IMR-90 (cell line): Measurements from ENCODE around the gene POLRMT.

Experiments
- BHLHE40 ChIP-seq: fragments of 150-350 bp; IDR thresholded peaks from 2 replicates; pipeline ENCODE4 v1.6.1; 2016; ENCODE audit warnings: mild to moderate bottlenecking, low read depth, low read length
- CEBPB ChIP-seq: IDR thresholded peaks from 2 replicates; pipeline ENCODE4 v1.6.1; 2012; ENCODE audit warnings: low read depth, low read length, improper control_type of control experiment
- CHD1 ChIP-seq: IDR thresholded peaks from 2 replicates; pipeline ENCODE4 v1.6.1; 2012; ENCODE audit warnings: low read depth, low read length, improper control_type of control experiment
- FOS ChIP-seq: fragments of 150-350 bp; IDR thresholded peaks from 2 replicates; pipeline ENCODE4 v1.6.1; 2016; ENCODE audit warnings: low read depth, low read length
- MAFK ChIP-seq: IDR thresholded peaks from 2 replicates; pipeline ENCODE4 v1.6.1; 2012; ENCODE audit warnings: low read depth, low read length, improper control_type of control experiment
- MAZ ChIP-seq: IDR thresholded peaks from 2 replicates; pipeline ENCODE4 v1.6.1; 2012; ENCODE audit warnings: low read depth, mild to moderate bottlenecking, low read length, improper control_type of control experiment, moderate library complexity, borderline replicate concordance
- MXI1 ChIP-seq: IDR thresholded peaks from 2 replicates; pipeline ENCODE4 v1.6.1; 2012; ENCODE audit warnings: low read depth, mild to moderate bottlenecking, low read length, moderate library complexity, borderline replicate concordance
- POLR2A ChIP-seq: IDR thresholded peaks from 2 replicates; pipeline ENCODE4 v1.6.1; 2012; ENCODE audit warnings: mild to moderate bottlenecking, low read depth, low read length
- RCOR1 ChIP-seq: IDR thresholded peaks from 2 replicates; pipeline ENCODE4 v1.6.1; 2012; ENCODE audit warnings: mild to moderate bottlenecking, low read length, improper control_type of control experiment; ENCODE audit not compliant: insufficient replicate concordance
- RFX5 ChIP-seq: IDR thresholded peaks from 2 replicates; pipeline ENCODE4 v1.8.0; 2012; ENCODE audit warnings: low read depth, mild to moderate bottlenecking, low read length, moderate library complexity
- SMC3 ChIP-seq: fragments of 150-350 bp; IDR thresholded peaks from 2 replicates; pipeline ENCODE4 v1.6.1; 2016; ENCODE audit warnings: low read depth, mild to moderate bottlenecking, antibody characterized with exemption, low read length, moderate library complexity
- TF ChIP-seq, protein P1 (sequence below): conservative IDR thresholded peaks from 2 replicates; pipeline ENCODE4 v1.5.1; 2012; ENCODE audit warnings: mild to moderate bottlenecking, low read depth, low read length, improper control_type of control experiment
- TF ChIP-seq, protein P2 (sequence below): fragments of 150-350 bp; IDR thresholded peaks from 2 replicates; pipeline ENCODE4 v1.6.1; 2017; ENCODE audit warnings: mild to moderate bottlenecking, antibody characterized with exemption, low read length, low read depth
- TF ChIP-seq, protein P3 (sequence below): fragments of 150-350 bp; IDR thresholded peaks from 2 replicates; pipeline ENCODE4 v1.6.1; 2016; ENCODE audit warnings: low read depth, mild to moderate bottlenecking, low read length, moderate library complexity, borderline replicate concordance

DNA sequence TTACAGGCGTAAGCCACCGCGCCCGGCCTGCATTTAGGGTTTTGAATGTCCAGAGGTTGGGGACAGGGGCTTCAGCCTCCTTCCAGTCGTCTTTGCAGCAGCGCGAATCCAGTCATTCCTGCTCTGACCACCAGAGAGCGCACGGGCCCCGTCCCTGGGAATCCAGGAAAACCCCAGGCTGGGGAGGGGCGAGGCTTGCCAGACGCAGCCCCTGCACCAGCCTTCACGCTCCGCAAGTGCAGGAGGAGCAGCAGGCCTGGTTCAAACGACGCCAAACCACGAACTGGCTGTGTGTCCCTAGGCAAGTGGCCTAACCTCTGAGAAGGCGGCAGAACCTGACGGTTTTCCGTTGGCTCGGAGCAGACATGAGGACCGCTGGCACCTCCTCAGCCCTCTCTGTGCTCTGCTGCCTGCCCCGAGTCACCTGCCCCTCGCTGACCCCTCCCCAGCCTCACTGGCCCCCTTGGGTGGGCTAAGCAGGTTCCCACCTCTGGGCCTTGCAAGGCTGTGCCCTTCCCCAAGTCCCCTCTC, 31.6 kb upstream of the POLRMT start:
- no peak for TF ChIP-seq RCOR1
- TF ChIP-seq, protein P1, sequence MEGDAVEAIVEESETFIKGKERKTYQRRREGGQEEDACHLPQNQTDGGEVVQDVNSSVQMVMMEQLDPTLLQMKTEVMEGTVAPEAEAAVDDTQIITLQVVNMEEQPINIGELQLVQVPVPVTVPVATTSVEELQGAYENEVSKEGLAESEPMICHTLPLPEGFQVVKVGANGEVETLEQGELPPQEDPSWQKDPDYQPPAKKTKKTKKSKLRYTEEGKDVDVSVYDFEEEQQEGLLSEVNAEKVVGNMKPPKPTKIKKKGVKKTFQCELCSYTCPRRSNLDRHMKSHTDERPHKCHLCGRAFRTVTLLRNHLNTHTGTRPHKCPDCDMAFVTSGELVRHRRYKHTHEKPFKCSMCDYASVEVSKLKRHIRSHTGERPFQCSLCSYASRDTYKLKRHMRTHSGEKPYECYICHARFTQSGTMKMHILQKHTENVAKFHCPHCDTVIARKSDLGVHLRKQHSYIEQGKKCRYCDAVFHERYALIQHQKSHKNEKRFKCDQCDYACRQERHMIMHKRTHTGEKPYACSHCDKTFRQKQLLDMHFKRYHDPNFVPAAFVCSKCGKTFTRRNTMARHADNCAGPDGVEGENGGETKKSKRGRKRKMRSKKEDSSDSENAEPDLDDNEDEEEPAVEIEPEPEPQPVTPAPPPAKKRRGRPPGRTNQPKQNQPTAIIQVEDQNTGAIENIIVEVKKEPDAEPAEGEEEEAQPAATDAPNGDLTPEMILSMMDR = peak; percentile 94
- peak; percentile 97 for TF ChIP-seq SMC3
- no peak for TF ChIP-seq RFX5
- TF ChIP-seq POLR2A = no peak
- no peak for TF ChIP-seq FOS
- TF ChIP-seq CHD1 = no peak
- TF ChIP-seq MXI1 = no peak
- TF ChIP-seq MAFK = no peak
- TF ChIP-seq, protein P2, sequence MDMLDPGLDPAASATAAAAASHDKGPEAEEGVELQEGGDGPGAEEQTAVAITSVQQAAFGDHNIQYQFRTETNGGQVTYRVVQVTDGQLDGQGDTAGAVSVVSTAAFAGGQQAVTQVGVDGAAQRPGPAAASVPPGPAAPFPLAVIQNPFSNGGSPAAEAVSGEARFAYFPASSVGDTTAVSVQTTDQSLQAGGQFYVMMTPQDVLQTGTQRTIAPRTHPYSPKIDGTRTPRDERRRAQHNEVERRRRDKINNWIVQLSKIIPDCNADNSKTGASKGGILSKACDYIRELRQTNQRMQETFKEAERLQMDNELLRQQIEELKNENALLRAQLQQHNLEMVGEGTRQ = no peak
- no peak for TF ChIP-seq BHLHE40
- TF ChIP-seq, protein P3, sequence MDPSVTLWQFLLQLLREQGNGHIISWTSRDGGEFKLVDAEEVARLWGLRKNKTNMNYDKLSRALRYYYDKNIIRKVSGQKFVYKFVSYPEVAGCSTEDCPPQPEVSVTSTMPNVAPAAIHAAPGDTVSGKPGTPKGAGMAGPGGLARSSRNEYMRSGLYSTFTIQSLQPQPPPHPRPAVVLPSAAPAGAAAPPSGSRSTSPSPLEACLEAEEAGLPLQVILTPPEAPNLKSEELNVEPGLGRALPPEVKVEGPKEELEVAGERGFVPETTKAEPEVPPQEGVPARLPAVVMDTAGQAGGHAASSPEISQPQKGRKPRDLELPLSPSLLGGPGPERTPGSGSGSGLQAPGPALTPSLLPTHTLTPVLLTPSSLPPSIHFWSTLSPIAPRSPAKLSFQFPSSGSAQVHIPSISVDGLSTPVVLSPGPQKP = no peak
- no peak for TF ChIP-seq CEBPB
- TF ChIP-seq MAZ = peak; percentile 72; the same call in 1 of the 2 replicates
